IPS-15b (cell line): ENCODE measurements around the gene PHACTR1.
"Not testable (repeated sequence)": the region's sequence is repeated elsewhere in the genome, so short reads cannot be mapped to it uniquely, and the experiment has no call there.

Experiments used
- H3K27me3 ChIP-seq: one replicate; pipeline ENCODE4 v1.6.1; 2013; ENCODE audit warnings: low read length; ENCODE audit not compliant: control insufficient read depth, insufficient read depth
- H3K36me3 ChIP-seq: one replicate; pipeline ENCODE4 v1.6.1; 2013; ENCODE audit warnings: low read length; ENCODE audit not compliant: control insufficient read depth, insufficient read depth
- H3K4me1 ChIP-seq: one replicate; pipeline ENCODE4 v1.6.1; 2013; ENCODE audit warnings: mild to moderate bottlenecking, low read length; ENCODE audit not compliant: control insufficient read depth, insufficient read depth
- H3K4me3 ChIP-seq: one replicate; pipeline ENCODE4 v1.5.1; 2013; ENCODE audit warnings: low read depth, low read length
- H3K9ac ChIP-seq: one replicate; pipeline ENCODE4 v1.6.1; 2013; ENCODE audit warnings: low read depth, mild to moderate bottlenecking, low read length
- H3K9me3 ChIP-seq: one replicate; pipeline ENCODE4 v1.6.1; 2013; ENCODE audit warnings: mild to moderate bottlenecking, low read length; ENCODE audit not compliant: control insufficient read depth, insufficient read depth

Gene PHACTR1

GRCh38 chr6:13233106-13233505, 516.5 kb downstream of the PHACTR1 start:
- H3K36me3 ChIP-seq = no peaks in the 10 kb centered on the region
- no peaks in the 10 kb centered on the region for H3K9me3 ChIP-seq
- H3K27me3 ChIP-seq = no peaks in the 10 kb centered on the region
- no peaks in the 10 kb centered on the region for H3K4me1 ChIP-seq
- no peak overlapping the region for H3K4me3 ChIP-seq
- H3K9ac ChIP-seq = no peak overlapping the region

- no peaks in the 10 kb centered on the region for H3K4me1 ChIP-seq
- H3K27me3 ChIP-seq = no peaks in the 10 kb centered on the region
- no peaks in the 10 kb centered on the region for H3K36me3 ChIP-seq
- no peak overlapping the region for H3K9ac ChIP-seq
- H3K9me3 ChIP-seq = no peaks in the 10 kb centered on the region
- H3K4me3 ChIP-seq = no peak overlapping the region
These were observed 517.6 kb downstream of the PHACTR1 start for GRCh38 chr6:13234130-13234529.

- Histone ChIP-seq H3K9me3 (no peaks in the 10 kb centered on the region), H3K9ac (no peak overlapping the region), H3K4me1 (no peaks in the 10 kb centered on the region), H3K27me3 (no peaks in the 10 kb centered on the region), H3K36me3 (no peaks in the 10 kb centered on the region), H3K4me3 (no peak overlapping the region)
These were observed 518.8 kb downstream of the PHACTR1 start for GRCh38 chr6:13235339-13235738.

- Histone ChIP-seq H3K9ac (no peak overlapping the region), H3K27me3 (no peaks in the 10 kb centered on the region), H3K9me3 (no peaks in the 10 kb centered on the region), H3K36me3 (no peaks in the 10 kb centered on the region), H3K4me3 (no peak overlapping the region), H3K4me1 (no peaks in the 10 kb centered on the region)
These were observed 520.8 kb downstream of the PHACTR1 start for GRCh38 chr6:13237318-13237717.

- H3K9ac ChIP-seq = no peak overlapping the region
- H3K4me3 ChIP-seq = no peak overlapping the region
- no peaks in the 10 kb centered on the region for H3K4me1 ChIP-seq
- no peaks in the 10 kb centered on the region for H3K36me3 ChIP-seq
- H3K27me3 ChIP-seq = no peaks in the 10 kb centered on the region
- H3K9me3 ChIP-seq = no peaks in the 10 kb centered on the region
These were observed 521.5 kb downstream of the PHACTR1 start for GRCh38 chr6:13238017-13238416.

GRCh38 chr6:13238640-13239216, 522.2 kb downstream of the PHACTR1 start:
- H3K9me3 ChIP-seq = no peaks in the 10 kb centered on the region
- H3K4me3 ChIP-seq = no peak overlapping the region
- no peaks in the 10 kb centered on the region for H3K36me3 ChIP-seq
- no peaks in the 10 kb centered on the region for H3K4me1 ChIP-seq
- no peak overlapping the region for H3K9ac ChIP-seq
- H3K27me3 ChIP-seq = no peaks in the 10 kb centered on the region

GRCh38 chr6:13239530-13240455, 523.2 kb downstream of the PHACTR1 start:
- Histone ChIP-seq H3K27me3 (no peaks in the 10 kb centered on the region), H3K4me3 (no peak overlapping the region), H3K4me1 (no peaks in the 10 kb centered on the region), H3K36me3 (no peaks in the 10 kb centered on the region), H3K9me3 (no peaks in the 10 kb centered on the region), H3K9ac (no peak overlapping the region)

GRCh38 chr6:13241364-13241763, 524.8 kb downstream of the PHACTR1 start:
- no peak overlapping the region for H3K9ac ChIP-seq
- no peaks in the 10 kb centered on the region for H3K9me3 ChIP-seq
- H3K4me3 ChIP-seq = no peak overlapping the region
- H3K4me1 ChIP-seq = peaks cover 4% of the 10 kb centered on the region
- no peaks in the 10 kb centered on the region for H3K36me3 ChIP-seq
- no peaks in the 10 kb centered on the region for H3K27me3 ChIP-seq

GRCh38 chr6:13242178-13242577, 525.6 kb downstream of the PHACTR1 start:
- no peak overlapping the region for H3K4me3 ChIP-seq
- H3K36me3 ChIP-seq = no peaks in the 10 kb centered on the region

GRCh38 chr6:13242590-13242989, 526.0 kb downstream of the PHACTR1 start:
- Histone ChIP-seq H3K9ac (no peak overlapping the region), H3K36me3 (no peaks in the 10 kb centered on the region), H3K4me3 (no peak overlapping the region), H3K27me3 (no peaks in the 10 kb centered on the region), H3K9me3 (no peaks in the 10 kb centered on the region), H3K4me1 (peaks cover 4% of the 10 kb centered on the region)

More at GRCh38 chr6:13242178-13242577, 525.6 kb downstream of the PHACTR1 start:
- Histone ChIP-seq H3K27me3 (no peaks in the 10 kb centered on the region), H3K4me1 (peaks cover 4% of the 10 kb centered on the region), H3K9ac (no peak overlapping the region), H3K9me3 (no peaks in the 10 kb centered on the region)

GRCh38 chr6:13243033-13243432, 526.5 kb downstream of the PHACTR1 start:
- Histone ChIP-seq H3K4me3 (no peak overlapping the region), H3K9ac (no peak overlapping the region), H3K4me1 (peaks cover 7% of the 10 kb centered on the region), H3K27me3 (no peaks in the 10 kb centered on the region), H3K36me3 (no peaks in the 10 kb centered on the region), H3K9me3 (no peaks in the 10 kb centered on the region)

- not testable (repeated sequence) for H3K4me3 ChIP-seq, H3K9ac ChIP-seq, H3K9me3 ChIP-seq, H3K36me3 ChIP-seq, H3K27me3 ChIP-seq
- peaks cover 13% of the 10 kb centered on the region for H3K4me1 ChIP-seq
These were observed 527.2 kb downstream of the PHACTR1 start for GRCh38 chr6:13243745-13244144.
